CD4-positive, alpha-beta T cell treated with Interleukin-15 for 4 hours (primary cell): ENCODE measurements around the gene GRID2.
"Not testable (repeated sequence)": the region's sequence is repeated elsewhere in the genome, so short reads cannot be mapped to it uniquely, and the experiment has no call there.

Source experiments
- DNase-seq: peaks from one replicate; pipeline ENCODE4 v3.0.0-alpha.2; 2020; ENCODE audit warnings: low spot score

GRID2 gene

GRCh38 chr4:92438722-92439121 is 135.0 kb downstream of the GRID2 start:
- not testable (repeated sequence) for DNase-seq

- DNase-seq = not testable (repeated sequence)
Observed at GRCh38 chr4:92442131-92442530, 138.4 kb downstream of the GRID2 start.

GRCh38 chr4:92444143-92444843 is 140.5 kb downstream of the GRID2 start:
- DNase-seq = not testable (repeated sequence)

- no peak for DNase-seq
Observed at GRCh38 chr4:92445127-92445526, 141.4 kb downstream of the GRID2 start.

- DNase-seq = no peak
Observed at GRCh38 chr4:92447255-92447905, 143.6 kb downstream of the GRID2 start.

- DNase-seq = not testable (repeated sequence)
Observed at GRCh38 chr4:92448176-92448575, 144.4 kb downstream of the GRID2 start.

GRCh38 chr4:92450694-92451093 is 146.9 kb downstream of the GRID2 start:
- no peak for DNase-seq

GRCh38 chr4:92451782-92452181 is 148.0 kb downstream of the GRID2 start:
- DNase-seq = no peak

GRCh38 chr4:92452383-92452782 is 148.6 kb downstream of the GRID2 start:
- not testable (repeated sequence) for DNase-seq

GRCh38 chr4:92455329-92455839 is 151.6 kb downstream of the GRID2 start:
- DNase-seq = no peak

- DNase-seq = no peak
Observed at GRCh38 chr4:92455951-92456350, 152.2 kb downstream of the GRID2 start.

GRCh38 chr4:92461732-92462131 is 158.0 kb downstream of the GRID2 start:
- DNase-seq = no peak

- DNase-seq = no peak
Observed at GRCh38 chr4:92477298-92477697, 173.5 kb downstream of the GRID2 start.

- DNase-seq = no peak
Observed at GRCh38 chr4:92483341-92483740, 179.6 kb downstream of the GRID2 start.

- no peak for DNase-seq
Observed at GRCh38 chr4:92488496-92488895, 184.7 kb downstream of the GRID2 start.

GRCh38 chr4:92497141-92497540 is 193.4 kb downstream of the GRID2 start:
- DNase-seq = no peak

- DNase-seq = no peak
Observed at GRCh38 chr4:92501456-92501855, 197.7 kb downstream of the GRID2 start.

- DNase-seq = no peak
Observed at GRCh38 chr4:92506933-92507332, 203.2 kb downstream of the GRID2 start.

GRCh38 chr4:92514627-92515026 is 210.9 kb downstream of the GRID2 start:
- DNase-seq = no peak

- no peak for DNase-seq
Observed at GRCh38 chr4:92516450-92516849, 212.7 kb downstream of the GRID2 start.

GRCh38 chr4:92519727-92520126 is 216.0 kb downstream of the GRID2 start:
- no peak for DNase-seq

GRCh38 chr4:92520563-92520962 is 216.8 kb downstream of the GRID2 start:
- no peak for DNase-seq

GRCh38 chr4:92521941-92522340 is 218.2 kb downstream of the GRID2 start:
- no peak for DNase-seq

GRCh38 chr4:92522356-92522755 is 218.6 kb downstream of the GRID2 start:
- no peak for DNase-seq
